Measurements from ENCODE around the gene CDHR5. TPM values are rescaled to one million over a fixed set of nuclear protein-coding genes. Genes with fewer than 3 reads are reported as not detected.
A peak's percentile ranks its signal among the peaks of the same experiment; 100 is the strongest.

Gene CDHR5
- total RNA-seq, 1 experiment from 2014 or later = not detected

DNA sequence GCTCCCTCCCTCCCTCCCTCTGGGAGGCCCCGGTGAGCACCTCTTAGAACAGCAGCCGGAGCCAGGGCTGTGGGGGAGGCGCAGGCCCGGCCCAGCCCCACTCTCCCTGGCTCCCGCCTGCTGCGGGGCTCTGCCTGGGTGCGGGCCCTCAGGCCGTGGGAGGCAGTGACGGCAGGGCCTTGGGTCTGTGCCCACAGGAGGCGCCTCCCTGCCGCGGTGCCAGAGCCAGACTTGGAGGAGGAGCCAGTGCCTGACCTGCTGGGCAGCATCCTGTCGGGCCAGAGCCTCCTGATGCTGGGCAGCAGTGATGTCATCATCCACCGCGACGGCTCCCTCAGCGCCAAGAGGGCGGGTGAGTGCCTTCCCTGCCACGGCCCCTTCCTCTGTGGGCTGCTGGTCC, 18.5 kb downstream of the CDHR5 start:
- no peaks in the 10 kb centered on the region for H3K9me3 ChIP-seq (ENCODE audit: low read depth, low read length, poor library complexity, severe bottlenecking)
- TF ChIP-seq, protein P1, sequence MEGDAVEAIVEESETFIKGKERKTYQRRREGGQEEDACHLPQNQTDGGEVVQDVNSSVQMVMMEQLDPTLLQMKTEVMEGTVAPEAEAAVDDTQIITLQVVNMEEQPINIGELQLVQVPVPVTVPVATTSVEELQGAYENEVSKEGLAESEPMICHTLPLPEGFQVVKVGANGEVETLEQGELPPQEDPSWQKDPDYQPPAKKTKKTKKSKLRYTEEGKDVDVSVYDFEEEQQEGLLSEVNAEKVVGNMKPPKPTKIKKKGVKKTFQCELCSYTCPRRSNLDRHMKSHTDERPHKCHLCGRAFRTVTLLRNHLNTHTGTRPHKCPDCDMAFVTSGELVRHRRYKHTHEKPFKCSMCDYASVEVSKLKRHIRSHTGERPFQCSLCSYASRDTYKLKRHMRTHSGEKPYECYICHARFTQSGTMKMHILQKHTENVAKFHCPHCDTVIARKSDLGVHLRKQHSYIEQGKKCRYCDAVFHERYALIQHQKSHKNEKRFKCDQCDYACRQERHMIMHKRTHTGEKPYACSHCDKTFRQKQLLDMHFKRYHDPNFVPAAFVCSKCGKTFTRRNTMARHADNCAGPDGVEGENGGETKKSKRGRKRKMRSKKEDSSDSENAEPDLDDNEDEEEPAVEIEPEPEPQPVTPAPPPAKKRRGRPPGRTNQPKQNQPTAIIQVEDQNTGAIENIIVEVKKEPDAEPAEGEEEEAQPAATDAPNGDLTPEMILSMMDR (conservative IDR thresholded peaks at IDR 0.05; ENCODE audit: low read depth, low read length) = no peak
- no peak for TF ChIP-seq EZH2 (IDR thresholded peaks at IDR 0.05; ENCODE audit: borderline replicate concordance, low read depth, low read length, poor library complexity, severe bottlenecking)
- H3K27me3 ChIP-seq (replicated peaks; ENCODE audit: insufficient read depth, low read depth, low read length, poor library complexity) = no peaks in the 10 kb centered on the region
- ChIA-PET POLR2A (ENCODE audit: low non-redundant PET) (no interaction called here), CTCF (no interaction called here)
- BruUV-seq (replicated peaks) = no TSS peak
- intact Hi-C loops (cut with micrococcal nuclease; ENCODE audit: unreplicated experiment) = no loop called here
- H3K27ac ChIP-seq (ENCODE audit: low read depth, low read length, poor library complexity, severe bottlenecking) = no peak overlapping the region
- peak; percentile 55 for DNase-seq (ENCODE audit: low spot score)
- H3K4me3 ChIP-seq (ENCODE audit: low read depth, low read length, poor library complexity, severe bottlenecking) = no peak overlapping the region
- H3K36me3 ChIP-seq (ENCODE audit: insufficient read depth, low read length, poor library complexity, severe bottlenecking) = peaks cover 73% of the 10 kb centered on the region
- no peaks in the 10 kb centered on the region for H3K4me1 ChIP-seq (ENCODE audit: insufficient read depth, low read length, poor library complexity, severe bottlenecking)

DNA sequence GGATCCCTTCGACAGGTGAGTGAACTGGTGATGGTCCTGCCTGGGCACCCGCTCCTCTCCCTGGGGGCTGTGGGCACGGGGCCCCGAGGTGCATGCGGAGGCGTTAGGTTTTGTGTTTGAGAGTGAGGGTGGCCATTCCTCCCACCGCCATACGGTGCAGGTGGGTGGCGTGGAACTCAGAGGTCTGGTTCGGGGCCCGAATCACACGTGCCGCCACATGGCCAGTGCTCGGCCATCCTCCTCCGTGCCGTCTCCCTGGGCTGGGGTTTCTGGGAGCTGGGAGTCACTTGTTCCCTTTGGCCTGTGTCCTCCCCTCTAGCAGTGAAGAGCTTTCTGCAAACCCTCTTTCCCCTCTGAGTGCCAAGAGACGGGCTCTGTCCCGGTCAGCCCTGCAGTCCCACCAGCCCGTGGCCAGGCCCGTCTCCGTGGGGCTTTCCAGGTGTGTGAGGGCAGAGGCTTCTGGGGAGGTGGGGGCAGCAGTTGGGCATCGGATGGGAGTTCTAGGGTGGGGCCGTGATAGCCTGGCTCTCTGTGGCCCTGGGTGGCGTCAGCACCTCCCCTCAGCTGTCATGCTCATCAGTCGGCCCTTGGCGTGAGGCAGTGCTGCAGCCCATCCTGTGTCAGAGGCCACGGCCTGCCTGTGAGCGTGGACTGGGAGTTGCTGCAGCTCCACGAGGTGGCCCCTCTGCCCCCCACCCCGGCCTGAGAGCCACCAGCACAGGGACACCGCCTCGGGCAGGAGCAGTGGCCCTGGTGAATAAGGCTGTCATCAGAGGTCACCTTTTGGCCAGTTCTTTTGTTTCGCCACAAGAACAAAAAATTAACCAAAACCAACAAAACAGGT, 19.2 kb downstream of the CDHR5 start:
- Histone ChIP-seq H3K9me3 (ENCODE audit: low read depth, low read length, poor library complexity, severe bottlenecking) (no peaks in the 10 kb centered on the region), H3K4me1 (ENCODE audit: insufficient read depth, low read length, poor library complexity, severe bottlenecking) (no peaks in the 10 kb centered on the region), H3K27me3 (replicated peaks; ENCODE audit: insufficient read depth, low read depth, low read length, poor library complexity) (no peaks in the 10 kb centered on the region), H3K27ac (ENCODE audit: low read depth, low read length, poor library complexity, severe bottlenecking) (no peak overlapping the region), H3K4me3 (ENCODE audit: low read depth, low read length, poor library complexity, severe bottlenecking) (no peak overlapping the region), H3K36me3 (ENCODE audit: insufficient read depth, low read length, poor library complexity, severe bottlenecking) (peaks cover 66% of the 10 kb centered on the region)
- TF ChIP-seq EZH2 (IDR thresholded peaks at IDR 0.05; ENCODE audit: borderline replicate concordance, low read depth, low read length, poor library complexity, severe bottlenecking) = no peak
- intact Hi-C loops (cut with micrococcal nuclease; ENCODE audit: unreplicated experiment) = no loop called here
- CTCF ChIA-PET = no interaction called here
- POLR2A ChIA-PET (ENCODE audit: low non-redundant PET) = no interaction called here
- BruUV-seq (replicated peaks) = no TSS peak
- DNase-seq (ENCODE audit: low spot score) = no peak

DNA sequence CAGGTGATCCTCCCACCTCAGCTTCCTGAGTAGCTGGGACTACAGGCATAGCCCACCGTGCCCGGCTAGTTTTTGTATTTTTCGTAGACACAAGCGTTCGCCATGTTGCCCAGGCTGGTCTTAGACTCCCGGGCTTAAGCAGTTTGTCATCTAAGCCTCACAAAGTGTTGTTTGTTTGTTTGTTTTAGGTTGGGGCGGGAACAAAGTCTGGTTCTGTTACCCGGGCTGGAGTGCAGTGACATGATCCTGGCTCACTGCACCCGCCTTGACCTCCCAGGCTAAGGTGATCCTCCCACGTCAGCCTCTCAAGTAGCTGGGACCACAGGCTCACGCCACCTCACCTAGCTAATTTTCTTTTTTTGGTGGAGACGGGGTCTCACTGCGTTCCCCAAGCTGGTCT, 21.6 kb downstream of the CDHR5 start:
- POLR2A ChIA-PET (ENCODE audit: low non-redundant PET) = no interaction called here
- DNase-seq (ENCODE audit: low spot score) = no peak
- no TSS peak for BruUV-seq (replicated peaks)
- Histone ChIP-seq H3K36me3 (ENCODE audit: insufficient read depth, low read length, poor library complexity, severe bottlenecking) (peaks cover 62% of the 10 kb centered on the region), H3K27ac (ENCODE audit: low read depth, low read length, poor library complexity, severe bottlenecking) (no peak overlapping the region), H3K9me3 (ENCODE audit: low read depth, low read length, poor library complexity, severe bottlenecking) (no peaks in the 10 kb centered on the region), H3K27me3 (replicated peaks; ENCODE audit: insufficient read depth, low read depth, low read length, poor library complexity) (no peaks in the 10 kb centered on the region), H3K4me3 (ENCODE audit: low read depth, low read length, poor library complexity, severe bottlenecking) (no peak overlapping the region), H3K4me1 (ENCODE audit: insufficient read depth, low read length, poor library complexity, severe bottlenecking) (no peaks in the 10 kb centered on the region)
- CTCF ChIA-PET = no interaction called here
- intact Hi-C loops (cut with micrococcal nuclease; ENCODE audit: unreplicated experiment) = no loop called here
- TF ChIP-seq, protein P1 (conservative IDR thresholded peaks at IDR 0.05; ENCODE audit: low read depth, low read length) = no peak
- TF ChIP-seq EZH2 (IDR thresholded peaks at IDR 0.05; ENCODE audit: borderline replicate concordance, low read depth, low read length, poor library complexity, severe bottlenecking) = no peak
